Neural cell (in vitro differentiated cells): ENCODE data around the gene CDC40. TPM values are rescaled to one million over a fixed set of nuclear protein-coding genes. Genes with fewer than 3 reads are reported as not detected.

Experiments
- H2AFZ ChIP-seq: fragments of 200-600, 300-800 bp; sonication (generic), shearing (Covaris generic); 2 replicates; pipeline ENCODE4 v1.6.0; 2014; ENCODE audit warnings: low read depth, mild to moderate bottlenecking, antibody characterized with exemption, low read length, moderate library complexity
- H3F3A ChIP-seq: fragments of 200-600 bp; shearing (Covaris generic); 2 replicates; pipeline ENCODE4 v1.6.1; 2016; ENCODE audit warnings: mild to moderate bottlenecking, moderate library complexity, mixed read lengths, antibody characterized with exemption, low read length; ENCODE audit not compliant: insufficient read depth, poor library complexity, severe bottlenecking
- H3K27ac ChIP-seq: fragments of 200-600, 300-800 bp; sonication (generic), shearing (Covaris generic); 2 replicates; pipeline ENCODE4 v1.5.1; 2014; ENCODE audit warnings: mild to moderate bottlenecking, low read length, moderate library complexity
- H3K27me3 ChIP-seq: fragments of 300-800, 200-600 bp; sonication (generic), shearing (Covaris generic); 2 replicates; pipeline ENCODE4 v1.6.0; 2014; ENCODE audit warnings: mild to moderate bottlenecking, low read depth, low read length, moderate library complexity; ENCODE audit not compliant: insufficient read depth
- H3K36me3 ChIP-seq: fragments of 300-800, 200-600 bp; sonication (generic), shearing (Covaris generic); 2 replicates; pipeline ENCODE4 v1.5.1; 2014; ENCODE audit warnings: mild to moderate bottlenecking, antibody characterized with exemption, low read length, moderate library complexity; ENCODE audit not compliant: insufficient read depth
- H3K4me2 ChIP-seq: fragments of 300-800, 200-600 bp; sonication (generic), shearing (Covaris generic); 2 replicates; pipeline ENCODE4 v1.6.0; 2014; ENCODE audit warnings: mild to moderate bottlenecking, low read length
- H3K4me3 ChIP-seq: fragments of 300-800, 200-600 bp; sonication (generic), shearing (Covaris generic); 2 replicates; pipeline ENCODE4 v1.5.1; 2014; ENCODE audit warnings: mild to moderate bottlenecking, low read length, moderate library complexity
- H3K79me2 ChIP-seq: fragments of 200-600 bp; shearing (Covaris generic); replicated peaks from 2 replicates; pipeline ENCODE4 v1.6.0; 2014; ENCODE audit warnings: mild to moderate bottlenecking, low read length, moderate library complexity; ENCODE audit not compliant: insufficient read depth
- H3K9ac ChIP-seq: fragments of 300-800, 200-600 bp; sonication (generic), shearing (Covaris generic); 2 replicates; pipeline ENCODE4 v1.6.1; 2016; ENCODE audit warnings: mild to moderate bottlenecking, low read length, mixed read lengths
- H3K9me2 ChIP-seq: fragments of 200-600 bp; shearing (Covaris generic); 2 replicates; pipeline ENCODE4 v1.6.1; 2016; ENCODE audit warnings: mild to moderate bottlenecking, low read length, mixed read lengths; ENCODE audit not compliant: insufficient read depth
- H3K9me3 ChIP-seq: fragments of 200-600, 300-800 bp; sonication (generic), shearing (Covaris generic); 2 replicates; pipeline ENCODE4 v1.6.1; 2016; ENCODE audit warnings: mild to moderate bottlenecking, mixed run types, low read length, moderate library complexity, mixed read lengths
- H4K20me1 ChIP-seq: fragments of 200-600 bp; shearing (Covaris generic); 2 replicates; pipeline ENCODE4 v1.6.1; 2016; ENCODE audit warnings: mild to moderate bottlenecking, mixed run types; ENCODE audit not compliant: insufficient read depth
- EP300 ChIP-seq: fragments of 450-650 bp; conservative IDR thresholded peaks from 2 replicates; pipeline ENCODE4 v1.6.1; 2014; ENCODE audit warnings: antibody characterized with exemption, mild to moderate bottlenecking, moderate library complexity; ENCODE audit not compliant: poor library complexity, severe bottlenecking
- EZH2 ChIP-seq: fragments of 200-600, 300-800 bp; shearing (Covaris generic), sonication (generic); IDR thresholded peaks from 2 replicates; pipeline ENCODE4 v1.6.1; 2014; ENCODE audit warnings: antibody characterized with exemption, low read length, borderline replicate concordance, mild to moderate bottlenecking; ENCODE audit not compliant: insufficient read depth, poor library complexity, severe bottlenecking
- MXI1 ChIP-seq: fragments of 450-650 bp; conservative IDR thresholded peaks from 2 replicates; pipeline ENCODE4 v1.6.1; 2014; ENCODE audit warnings: antibody characterized with exemption, mild to moderate bottlenecking; ENCODE audit not compliant: poor library complexity, severe bottlenecking
- POLR2AphosphoS5 ChIP-seq: IDR thresholded peaks from 2 replicates; pipeline ENCODE4 v1.6.1; 2012
- RAD21 ChIP-seq: fragments of 450-650 bp; conservative IDR thresholded peaks from 2 replicates; pipeline ENCODE4 v1.6.1; 2014; ENCODE audit warnings: antibody characterized with exemption, mild to moderate bottlenecking, moderate library complexity
- REST ChIP-seq: IDR thresholded peaks from 2 replicates; pipeline ENCODE4 v1.6.1; 2012; ENCODE audit warnings: borderline replicate concordance
- SMC3 ChIP-seq: fragments of 450-650 bp; conservative IDR thresholded peaks from 2 replicates; pipeline ENCODE4 v1.6.1; 2014; ENCODE audit warnings: antibody characterized with exemption, mild to moderate bottlenecking, moderate library complexity; ENCODE audit not compliant: poor library complexity
- TAF1 ChIP-seq: IDR thresholded peaks from 2 replicates; pipeline ENCODE4 v1.6.1; 2012; ENCODE audit warnings: low read depth
- polyA plus RNA-seq: library from polyadenylated mRNA; depleted of rRNA; stranded (reverse); fragments of >200 nt; gene quantifications from 2 replicates; pipeline ENCODE4 v1.2.3, GENCODE V29; 2014
- TF ChIP-seq, protein P1 (sequence below): fragments of 450-650 bp; IDR thresholded peaks from 2 replicates; pipeline ENCODE4 v1.5.1; 2014; ENCODE audit warnings: antibody characterized with exemption, mild to moderate bottlenecking, moderate library complexity; ENCODE audit not compliant: poor library complexity, severe bottlenecking

Gene CDC40
- polyA plus RNA-seq, 1 donor from 2014 or later, result 22.9 TPM

DNA sequence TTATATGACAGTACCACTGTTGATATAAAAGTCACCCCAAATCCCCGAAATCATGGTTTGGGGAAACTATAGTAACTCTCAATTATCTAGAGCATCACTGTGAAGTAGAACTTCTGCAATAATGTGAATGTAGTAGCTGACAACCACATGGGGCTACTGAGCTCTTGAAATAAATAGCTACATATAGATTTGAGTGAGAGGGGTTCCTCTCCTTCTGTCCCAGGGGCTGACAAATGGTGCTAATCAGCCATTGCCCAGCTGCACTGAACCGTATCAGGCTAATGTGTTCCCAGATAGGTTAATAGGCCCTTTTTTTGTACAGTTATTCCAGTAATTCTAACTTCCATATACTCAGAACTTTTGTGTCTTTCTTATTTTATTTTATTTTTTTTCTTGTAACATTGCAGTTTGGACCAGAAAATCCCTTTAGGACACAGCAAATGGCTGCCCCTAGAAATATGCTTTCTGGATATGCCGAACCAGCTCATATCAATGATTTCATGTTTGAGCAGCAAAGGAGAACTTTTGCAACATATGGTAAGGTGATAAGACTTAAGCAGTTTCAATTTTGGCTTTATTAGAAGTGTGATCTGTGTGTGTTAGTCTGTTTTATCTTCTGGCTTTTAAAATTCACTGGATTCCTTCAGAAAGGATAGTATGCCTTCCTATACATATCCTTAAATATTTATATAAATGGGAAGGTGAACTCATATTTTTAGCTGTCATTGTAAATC lies 21.1 kb downstream of the CDC40 start:
- TF ChIP-seq POLR2AphosphoS5, result no peak
- TF ChIP-seq TAF1, result no peak
- TF ChIP-seq EP300, result no peak
- TF ChIP-seq RAD21, result no peak
- TF ChIP-seq, protein P1, sequence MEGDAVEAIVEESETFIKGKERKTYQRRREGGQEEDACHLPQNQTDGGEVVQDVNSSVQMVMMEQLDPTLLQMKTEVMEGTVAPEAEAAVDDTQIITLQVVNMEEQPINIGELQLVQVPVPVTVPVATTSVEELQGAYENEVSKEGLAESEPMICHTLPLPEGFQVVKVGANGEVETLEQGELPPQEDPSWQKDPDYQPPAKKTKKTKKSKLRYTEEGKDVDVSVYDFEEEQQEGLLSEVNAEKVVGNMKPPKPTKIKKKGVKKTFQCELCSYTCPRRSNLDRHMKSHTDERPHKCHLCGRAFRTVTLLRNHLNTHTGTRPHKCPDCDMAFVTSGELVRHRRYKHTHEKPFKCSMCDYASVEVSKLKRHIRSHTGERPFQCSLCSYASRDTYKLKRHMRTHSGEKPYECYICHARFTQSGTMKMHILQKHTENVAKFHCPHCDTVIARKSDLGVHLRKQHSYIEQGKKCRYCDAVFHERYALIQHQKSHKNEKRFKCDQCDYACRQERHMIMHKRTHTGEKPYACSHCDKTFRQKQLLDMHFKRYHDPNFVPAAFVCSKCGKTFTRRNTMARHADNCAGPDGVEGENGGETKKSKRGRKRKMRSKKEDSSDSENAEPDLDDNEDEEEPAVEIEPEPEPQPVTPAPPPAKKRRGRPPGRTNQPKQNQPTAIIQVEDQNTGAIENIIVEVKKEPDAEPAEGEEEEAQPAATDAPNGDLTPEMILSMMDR, result no peak
- no peak for TF ChIP-seq SMC3
- TF ChIP-seq MXI1, result no peak
- TF ChIP-seq EZH2, result no peak
- no peak for TF ChIP-seq REST
- Histone ChIP-seq H3F3A (no peaks in the 10 kb centered on the region), H3K9me2 (no peaks in the 10 kb centered on the region), H3K9me3 (no peaks in the 10 kb centered on the region), H4K20me1 (no peaks in the 10 kb centered on the region), H2AFZ (no peak overlapping the region), H3K9ac (no peak overlapping the region), H3K4me2 (no peak overlapping the region), H3K36me3 (no peaks in the 10 kb centered on the region), H3K27ac (no peak overlapping the region), H3K79me2 (peaks cover 12% of the 10 kb centered on the region), H3K27me3 (no peaks in the 10 kb centered on the region), H3K4me3 (no peak overlapping the region)

GRCh38 chr6:110207652-110208051 lies 27.4 kb downstream of the CDC40 start:
- no peaks in the 10 kb centered on the region for H3K9me3 ChIP-seq
- no peaks in the 10 kb centered on the region for H3K79me2 ChIP-seq
- H2AFZ ChIP-seq, result no peak overlapping the region
- no peak overlapping the region for H3K27ac ChIP-seq
- H3K36me3 ChIP-seq, result peaks cover 10% of the 10 kb centered on the region
- no peaks in the 10 kb centered on the region for H3K27me3 ChIP-seq
- H3K4me3 ChIP-seq, result no peak overlapping the region
- no peak overlapping the region for H3K9ac ChIP-seq
- H3K9me2 ChIP-seq, result no peaks in the 10 kb centered on the region
- H3F3A ChIP-seq, result no peaks in the 10 kb centered on the region
- TF ChIP-seq MXI1, result no peak
- no peak for TF ChIP-seq REST
- TF ChIP-seq, protein P1, result no peak
- TF ChIP-seq TAF1, result no peak
- no peak for TF ChIP-seq POLR2AphosphoS5
- no peak for TF ChIP-seq RAD21
- TF ChIP-seq SMC3, result no peak
- no peak for TF ChIP-seq EP300
- no peak for TF ChIP-seq EZH2
- no peak overlapping the region for H3K4me2 ChIP-seq
- H4K20me1 ChIP-seq, result no peaks in the 10 kb centered on the region
